Upper lobe of right lung (tissue), 1 donor: ENCODE results near the gene AGO4. TPM values are rescaled to one million over a fixed set of nuclear protein-coding genes. Genes with fewer than 3 reads are reported as not detected.

ENCODE experiments used
- ATAC-seq: fragments of 200-7000 bp; cut with Tn5 transposase; one replicate; pipeline ENCODE4 v1.9.1; 2020; ENCODE audit warnings: mild to moderate bottlenecking, moderate library complexity
- DNase-seq: peaks from one replicate; pipeline ENCODE4 v3.0.0-alpha.2; 2020
- H3K27ac ChIP-seq: fragments of 200-600 bp; one replicate; pipeline ENCODE4 v1.8.0; 2022
- H3K27me3 ChIP-seq: fragments of 200-600 bp; one replicate; pipeline ENCODE4 v1.8.0; 2022; ENCODE audit warnings: mild to moderate bottlenecking
- H3K36me3 ChIP-seq: fragments of 200-600 bp; one replicate; pipeline ENCODE4 v1.8.0; 2022
- H3K4me1 ChIP-seq: fragments of 200-600 bp; one replicate; pipeline ENCODE4 v1.8.0; 2022
- H3K4me3 ChIP-seq: fragments of 200-600 bp; one replicate; pipeline ENCODE4 v1.8.0; 2022; ENCODE audit warnings: mild to moderate bottlenecking
- H3K9me3 ChIP-seq: fragments of 200-600 bp; one replicate; pipeline ENCODE4 v1.8.0; 2022
- CTCF ChIP-seq: fragments of 200-600 bp; IDR thresholded peaks from one replicate; pipeline ENCODE4 v1.8.0; 2022; ENCODE audit warnings: antibody characterized with exemption
- intact Hi-C: fragments of 100-400 bp; cut with DNase I; formaldehyde crosslinking; loops from one replicate; pipeline ENCODE4 v1.11.0; 2022
- total RNA-seq: library from RNA; stranded (reverse); fragmentation: NEBNext Ultra II Directional; extraction: Animal tissue kit (Norgen Biotek cat#: 25700); gene quantifications from one replicate; pipeline ENCODE4 v1.2.1, GENCODE V29; 2021
- donor health status: DM: no; HTN: yes; CAD: no; lungs with severe emphysema.

Gene AGO4
- total RNA-seq, 1 donor from 2014 or later, result 23.6 TPM

DNA sequence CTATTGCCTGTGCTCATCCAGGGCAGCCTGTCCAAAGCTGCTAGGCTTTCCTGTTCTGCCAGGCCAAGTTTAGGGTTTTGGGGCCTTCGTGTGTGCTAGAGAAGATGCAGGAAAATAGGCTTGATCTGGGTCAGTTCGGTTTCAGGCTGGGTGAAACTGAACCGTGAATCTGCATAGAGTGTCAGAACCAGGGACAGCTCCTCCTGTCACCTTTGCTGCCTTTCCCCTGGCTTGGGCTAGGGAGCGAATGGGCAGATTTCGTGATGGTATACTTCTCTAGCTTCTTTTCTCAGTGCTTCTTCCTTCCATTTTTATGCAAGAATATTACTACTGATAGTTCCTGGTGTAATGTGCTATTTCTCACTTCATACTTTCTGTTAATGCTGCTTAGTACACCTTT lies 69.2 kb downstream of the AGO4 start:
- H3K4me3 ChIP-seq, result no peak overlapping the region
- no peaks in the 10 kb centered on the region for H3K27me3 ChIP-seq
- H3K27ac ChIP-seq, result no peak overlapping the region
- intact Hi-C loops, result no loop called here
- H3K36me3 ChIP-seq, result no peaks in the 10 kb centered on the region
- H3K4me1 ChIP-seq, result no peaks in the 10 kb centered on the region
- no peaks in the 10 kb centered on the region for H3K9me3 ChIP-seq
- DNase-seq (no peak), ATAC-seq (no peak)
- no peak for TF ChIP-seq CTCF

- no peaks in the 10 kb centered on the region for H3K27me3 ChIP-seq
- TF ChIP-seq CTCF, result no peak
- no peak overlapping the region for H3K4me3 ChIP-seq
- no peak overlapping the region for H3K27ac ChIP-seq
- peaks cover 32% of the 10 kb centered on the region for H3K4me1 ChIP-seq
- no peaks in the 10 kb centered on the region for H3K36me3 ChIP-seq
- intact Hi-C loops, result no loop called here
- no peaks in the 10 kb centered on the region for H3K9me3 ChIP-seq
- ATAC-seq (no peak), DNase-seq (no peak)
Observed at GRCh38 chr1:35881850-35882273, 74.0 kb downstream of the AGO4 start.

DNA sequence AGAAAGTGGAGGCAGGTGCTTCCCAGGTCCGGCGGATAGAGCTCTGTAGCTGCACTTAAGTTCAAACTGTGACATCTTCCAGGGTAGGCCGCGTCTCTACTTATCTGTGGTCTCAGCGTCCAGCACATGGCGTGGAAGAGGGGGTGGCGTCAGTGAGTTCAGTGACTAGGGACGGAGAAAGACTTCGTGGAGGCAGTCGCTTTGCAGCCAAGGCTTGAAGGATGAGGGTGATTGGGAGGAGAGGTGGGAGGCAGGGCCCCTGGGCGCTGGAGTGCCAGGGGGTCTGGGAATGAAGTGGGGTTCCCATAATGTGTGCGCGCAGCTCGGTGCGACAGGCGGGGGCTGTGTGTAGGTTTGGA lies 74.7 kb downstream of the AGO4 start:
- no peak for TF ChIP-seq CTCF
- Histone ChIP-seq H3K4me3 (peak overlapping the region; percentile 99), H3K4me1 (peaks cover 39% of the 10 kb centered on the region), H3K9me3 (no peaks in the 10 kb centered on the region), H3K27ac (peak overlapping the region; percentile 47), H3K36me3 (no peaks in the 10 kb centered on the region), H3K27me3 (no peaks in the 10 kb centered on the region)
- ATAC-seq (no peak), DNase-seq (no peak)
- intact Hi-C loops, result no loop called here

- H3K27ac ChIP-seq, result peak within 1 kb of the TSS; percentile 75
- DNase-seq (peak; percentile 97), ATAC-seq (peak; percentile 99)
- peaks cover under 1% of the 10 kb centered on the region for H3K36me3 ChIP-seq
- intact Hi-C loops, result no loop called here
- no peaks in the 10 kb centered on the region for H3K27me3 ChIP-seq
- no peaks in the 10 kb centered on the region for H3K9me3 ChIP-seq
- TF ChIP-seq CTCF, result peak; percentile 96
- peaks cover 42% of the 10 kb centered on the region for H3K4me1 ChIP-seq
- H3K4me3 ChIP-seq, result peak within 1 kb of the TSS; percentile 99
Observed at GRCh38 chr1:35882945-35883634, 75.3 kb downstream of the AGO4 start, which contains the start of gene AGO1. Gene AGO1, plus strand, starts transcription at chr1:35883209. Its CDS starts 213 bp downstream, at chr1:35883422.

GRCh38 chr1:35883635-35884101 lies 75.9 kb downstream of the AGO4 start:
- no peak for TF ChIP-seq CTCF
- Histone ChIP-seq H3K36me3 (peaks cover 6% of the 10 kb centered on the region), H3K27ac (peak overlapping the region; percentile 75), H3K27me3 (no peaks in the 10 kb centered on the region), H3K4me3 (peak overlapping the region; percentile 99), H3K4me1 (peaks cover 42% of the 10 kb centered on the region), H3K9me3 (no peaks in the 10 kb centered on the region)
- ATAC-seq (peak; percentile 46), DNase-seq (peak; percentile 80)
- intact Hi-C loops, result no loop called here
